Mesenteric fat pad (tissue), 1 donor: ENCODE data around the gene ZNF181. TPM values are rescaled to one million over a fixed set of nuclear protein-coding genes. Genes with fewer than 3 reads are reported as not detected.

Experiments used
- DNase-seq: peaks from one replicate; pipeline ENCODE4 v3.0.0-alpha.2; 2020; ENCODE audit warnings: low spot score
- total RNA-seq: library from RNA; stranded (reverse); fragmentation: NEBNext Ultra II Directional; extraction: Animal tissue kit (Norgen Biotek cat#: 25700); gene quantifications from one replicate; pipeline ENCODE4 v1.2.1, GENCODE V29; 2021
- donor health status: DM: yes; HTN: yes; CAD: no.

The ZNF181 gene
- total RNA-seq, 1 donor from 2014 or later = 6.3 TPM

GRCh38 chr19:34757441-34757840, 23.4 kb downstream of the ZNF181 start:
- no peak for DNase-seq

GRCh38 chr19:34759218-34759917, 25.3 kb downstream of the ZNF181 start:
- no peak for DNase-seq

- no peak for DNase-seq
Measured at GRCh38 chr19:34766386-34766785, 32.3 kb downstream of the ZNF181 start.

GRCh38 chr19:34767951-34768350, 33.9 kb downstream of the ZNF181 start:
- no peak for DNase-seq

GRCh38 chr19:34772697-34773554, 38.9 kb downstream of the ZNF181 start, which contains the start of gene ZNF599:
Gene ZNF599, minus strand, starts transcription at chr19:34773215. Its CDS starts 374 bp downstream, at chr19:34772841.
- DNase-seq = peak; percentile 95

GRCh38 chr19:34773555-34773864, 39.5 kb downstream of the ZNF181 start:
- DNase-seq = no peak

GRCh38 chr19:34774857-34775256, 40.8 kb downstream of the ZNF181 start:
- no peak for DNase-seq

GRCh38 chr19:34778342-34778741, 44.3 kb downstream of the ZNF181 start:
- DNase-seq = no peak

GRCh38 chr19:34779652-34780051, 45.6 kb downstream of the ZNF181 start:
- DNase-seq = no peak

GRCh38 chr19:34786236-34786635, 52.2 kb downstream of the ZNF181 start:
- no peak for DNase-seq

GRCh38 chr19:34787059-34787824, 53.2 kb downstream of the ZNF181 start:
- no peak for DNase-seq

GRCh38 chr19:34788074-34788473, 54.0 kb downstream of the ZNF181 start:
- DNase-seq = no peak

GRCh38 chr19:34793565-34793964, 59.5 kb downstream of the ZNF181 start:
- no peak for DNase-seq

GRCh38 chr19:34794066-34794960, 60.3 kb downstream of the ZNF181 start:
- DNase-seq = no peak

Other genes with a start within 250 kb of the ZNF181 start
- gene SCGB2B2, start 57.1 kb upstream of the ZNF181 start, total RNA-seq = 0.77 TPM
- gene ZNF302, start 56.6 kb upstream of the ZNF181 start, total RNA-seq = 16.0 TPM
- 3.0 TPM for gene ZNF599, start 39.0 kb downstream of the ZNF181 start, total RNA-seq
- gene ZNF30, start 192.7 kb downstream of the ZNF181 start, total RNA-seq = 2.2 TPM
- gene ZNF792, start 230.0 kb downstream of the ZNF181 start, total RNA-seq = 7.5 TPM